HepG2 (cell line): Measurements from ENCODE around the gene STK10. TPM values are rescaled to one million over a fixed set of nuclear protein-coding genes. Genes with fewer than 3 reads are reported as not detected.
A peak's percentile ranks its signal among the peaks of the same experiment; 100 is the strongest.

Experiments used
- ATAC-seq: fragments of 200-7000 bp; cut with Tn5 transposase; 3 replicates; pipeline ENCODE4 v1.9.1; 2020; ENCODE audit warnings: mild to moderate bottlenecking, moderate library complexity
- BruUV-seq: library from RNA; stranded (reverse); fragments of 400-500 nt; replicated peaks from 2 replicates; lab custom pipeline; 2021; lab: Mats Ljungman, UMichigan
- CTCF ChIA-PET: fragments of 300-600 bp; formaldehyde crosslinking; extraction: SDS; loops from one replicate; lab custom pipeline; 2021; ENCODE audit warnings: low total read pairs, inconsistent platforms, low intra/inter-chr PET ratio; lab: Yijun Ruan, JAX
- POLR2A ChIA-PET: fragments of 350-600 bp; sonication (Branson Sonifier 250); formaldehyde crosslinking; loops from one replicate; lab custom pipeline; 2020; ENCODE audit warnings: antibody characterized with exemption, inconsistent platforms; lab: Yijun Ruan, JAX
- DNase-seq: peaks from one replicate; pipeline ENCODE4 v3.0.0-alpha.2; 2015; ENCODE audit warnings: low spot score
- FAIRE-seq: peaks from 3 replicates; lab custom pipeline; 2011; peaks lifted over from hg19 to GRCh38; lab: Jason Lieb, UNC
- H2AFZ ChIP-seq: one replicate; pipeline ENCODE4 v1.6.1; 2011; ENCODE audit warnings: low read length, inconsistent platforms
- H3K27ac ChIP-seq: fragments of 300-600 bp; 3 replicates; pipeline ENCODE4 v1.8.0; 2011; ENCODE audit warnings: mixed run types, mild to moderate bottlenecking, mixed read lengths, low read length, inconsistent platforms; ENCODE audit not compliant: insufficient read depth; ENCODE audit errors: extremely low read length
- H3K27me3 ChIP-seq, 2 experiments: fragments of 200-600 bp in 1 of 2; 2 replicates in 1 of 2; 3 replicates in 1 of 2; pipeline versions ENCODE4 v1.6.0 to v1.8.0; 2011; ENCODE audit warnings: low read length in 2 of 2, mild to moderate bottlenecking in 2 of 2, moderate library complexity in 2 of 2, inconsistent platforms in 1 of 2; ENCODE audit not compliant: insufficient read depth in 2 of 2, control insufficient read depth in 1 of 2
- H3K36me3 ChIP-seq, 2 experiments: fragments of 200-600 bp in 1 of 2; replicated peaks in 1 of 2; 2 replicates in 1 of 2; 3 replicates in 1 of 2; pipeline versions ENCODE4 v1.5.1 to v1.8.0; 2011; ENCODE audit warnings: low read length in 2 of 2, inconsistent platforms in 1 of 2; ENCODE audit not compliant: insufficient read depth in 2 of 2, control insufficient read depth in 1 of 2
- H3K4me1 ChIP-seq: 2 replicates; pipeline ENCODE4 v1.5.1; 2012; ENCODE audit warnings: low read length, inconsistent platforms; ENCODE audit not compliant: insufficient read depth
- H3K4me2 ChIP-seq: 2 replicates; pipeline ENCODE4 v1.6.0; 2011; ENCODE audit warnings: low read depth, low read length, inconsistent platforms
- H3K4me3 ChIP-seq, 3 experiments: fragments of 200-600 bp in 1 of 3; sonication (generic), shearing (Covaris generic) in 1 of 3; replicated peaks in 1 of 3; 2 replicates each; pipeline ENCODE4 v1.5.1; 2011 to 2016; ENCODE audit warnings: low read length in 3 of 3, inconsistent platforms in 2 of 3, low read depth in 2 of 3, mild to moderate bottlenecking in 2 of 3, control low read depth in 1 of 3, mixed read lengths in 1 of 3; ENCODE audit not compliant: insufficient read depth in 1 of 3
- H3K79me2 ChIP-seq: one replicate; pipeline ENCODE4 v1.6.1; 2011; ENCODE audit warnings: low read length, inconsistent platforms; ENCODE audit not compliant: insufficient read depth
- H3K9ac ChIP-seq: 2 replicates; pipeline ENCODE4 v1.6.0; 2011; ENCODE audit warnings: mild to moderate bottlenecking, low read depth, low read length, inconsistent platforms; ENCODE audit not compliant: insufficient read depth
- H3K9me3 ChIP-seq: 2 replicates; pipeline ENCODE4 v1.5.1; 2012; ENCODE audit warnings: mild to moderate bottlenecking, low read length
- H4K20me1 ChIP-seq: 2 replicates; pipeline ENCODE4 v1.6.0; 2011; ENCODE audit warnings: inconsistent platforms, mild to moderate bottlenecking, low read length, moderate library complexity; ENCODE audit not compliant: insufficient read depth
- ATF7-NPFF ChIP-seq: sonication (generic); formaldehyde crosslinking; IDR thresholded peaks from 2 replicates; pipeline ENCODE4 v1.8.1; 2023; ENCODE audit warnings: mild to moderate bottlenecking, low read depth, missing genetic modification reagents, moderate library complexity
- BRD4 ChIP-seq: sonication (generic); formaldehyde crosslinking; IDR thresholded peaks from 2 replicates; pipeline ENCODE4 v1.4.0; 2020; ENCODE audit warnings: missing genetic modification reagents
- GZF1 ChIP-seq: sonication (generic); formaldehyde crosslinking; IDR thresholded peaks from 2 replicates; pipeline ENCODE4 v1.5.1; 2020; ENCODE audit warnings: mild to moderate bottlenecking, missing genetic modification reagents
- HCFC1 ChIP-seq: fragments of 150-350 bp; IDR thresholded peaks from 2 replicates; pipeline ENCODE4 v1.6.1; 2014; ENCODE audit warnings: low read depth, low read length
- RAD21 ChIP-seq: fragments of 450-650 bp; formaldehyde crosslinking; IDR thresholded peaks from 2 replicates; pipeline ENCODE4 v1.5.0; 2020; ENCODE audit warnings: mild to moderate bottlenecking
- RFXAP ChIP-seq: sonication (generic); formaldehyde crosslinking; IDR thresholded peaks from 2 replicates; pipeline ENCODE4 v1.4.0; 2020; ENCODE audit warnings: missing genetic modification reagents, borderline replicate concordance
- SMC3 ChIP-seq: IDR thresholded peaks from 2 replicates; pipeline ENCODE4 v1.6.1; 2011; ENCODE audit warnings: low read length, improper control_type of control experiment
- SP140L ChIP-seq: sonication (generic); formaldehyde crosslinking; IDR thresholded peaks from 2 replicates; pipeline ENCODE4 v1.4.0; 2020; ENCODE audit warnings: missing genetic modification reagents, borderline replicate concordance
- ZNF232 ChIP-seq: sonication (generic); formaldehyde crosslinking; IDR thresholded peaks from 2 replicates; pipeline ENCODE4 v1.4.0; 2020; ENCODE audit warnings: missing genetic modification reagents, borderline replicate concordance
- ZNF264 ChIP-seq: sonication (generic); formaldehyde crosslinking; IDR thresholded peaks from 2 replicates; pipeline ENCODE4 v1.4.0; 2020; ENCODE audit warnings: missing genetic modification reagents
- ZNF543 ChIP-seq: sonication (generic); formaldehyde crosslinking; IDR thresholded peaks from 2 replicates; pipeline ENCODE4 v1.4.0; 2020; ENCODE audit warnings: mild to moderate bottlenecking, missing genetic modification reagents
- ZNF547 ChIP-seq: sonication (generic); formaldehyde crosslinking; IDR thresholded peaks from 2 replicates; pipeline ENCODE4 v1.5.1; 2020; ENCODE audit warnings: mild to moderate bottlenecking, missing genetic modification reagents
- ZNF563 ChIP-seq: sonication (generic); formaldehyde crosslinking; IDR thresholded peaks from 2 replicates; pipeline ENCODE4 v1.8.0; 2022; ENCODE audit warnings: mild to moderate bottlenecking, moderate library complexity, missing genetic modification reagents
- WGBS: methylation state at CpG from one replicate; pipeline ENCODE4 v1.1.6; 2017; ENCODE audit warnings: low lambda C conversion rate; 5-methylcytosine and 5-hydroxymethylcytosine counted together
- in situ Hi-C: cut with HindIII; loops from 2 replicates; pipeline ENCODE4 v1.10.0; 2017; ENCODE audit warnings: low pct_unique_long_range_greater_than_20kb; ENCODE audit not compliant: extremely low pct_ligation_motif_present
- intact Hi-C: fragments of 100-400 bp; cut with micrococcal nuclease; formaldehyde crosslinking; loops from one replicate; pipeline ENCODE4 v1.10.0; 2022; ENCODE audit not compliant: unreplicated experiment
- polyA plus RNA-seq, 8 experiments: library from polyadenylated mRNA; depleted of rRNA in 3 of 8; stranded (reverse) in 7 of 8; unstranded in 1 of 8; fragments of >200 nt; fragmentation: Illumina TruSeq in 4 of 8; extraction: Trizol in 4 of 8; gene quantifications; 2 replicates each; pipeline versions ENCODE4 v1.2.1 to v1.2.3, GENCODE V29; 2011 to 2016; ENCODE audit warnings: low read depth in 4 of 8, missing spikeins in 1 of 8, mixed read lengths in 1 of 8; ENCODE audit not compliant: insufficient read depth in 1 of 8
- total RNA-seq, 5 experiments: library from RNA; depleted of rRNA; stranded (reverse); fragments of >200 nt; fragmentation: Illumina TruSeq; extraction: Trizol; gene quantifications; 2 replicates each; pipeline ENCODE4 v1.2.3, GENCODE V29; 2016; ENCODE audit warnings: low read depth in 1 of 5
- TF ChIP-seq, protein P1 (sequence below): sonication (generic); formaldehyde crosslinking; IDR thresholded peaks from 2 replicates; pipeline ENCODE4 v1.4.0; 2020; ENCODE audit warnings: missing genetic modification reagents
- TF ChIP-seq, protein P2 (sequence below): sonication (generic); formaldehyde crosslinking; IDR thresholded peaks from 2 replicates; pipeline ENCODE4 v1.5.0; 2020; ENCODE audit warnings: mild to moderate bottlenecking, missing genetic modification reagents, moderate library complexity
- TF ChIP-seq, protein P3 (sequence below): IDR thresholded peaks from 2 replicates; pipeline ENCODE4 v1.6.1; 2012; ENCODE audit warnings: inconsistent platforms
- TF ChIP-seq, protein P4 (sequence below): IDR thresholded peaks from 2 replicates; pipeline ENCODE4 v1.6.1; 2016; ENCODE audit warnings: low read depth

STK10 gene
- total and polyA plus RNA-seq, 2 of the 13 experiments (the other 11 are each of a cell fraction or from before 2014, with no cell fraction given), result 7.0 to 7.2 TPM

DNA sequence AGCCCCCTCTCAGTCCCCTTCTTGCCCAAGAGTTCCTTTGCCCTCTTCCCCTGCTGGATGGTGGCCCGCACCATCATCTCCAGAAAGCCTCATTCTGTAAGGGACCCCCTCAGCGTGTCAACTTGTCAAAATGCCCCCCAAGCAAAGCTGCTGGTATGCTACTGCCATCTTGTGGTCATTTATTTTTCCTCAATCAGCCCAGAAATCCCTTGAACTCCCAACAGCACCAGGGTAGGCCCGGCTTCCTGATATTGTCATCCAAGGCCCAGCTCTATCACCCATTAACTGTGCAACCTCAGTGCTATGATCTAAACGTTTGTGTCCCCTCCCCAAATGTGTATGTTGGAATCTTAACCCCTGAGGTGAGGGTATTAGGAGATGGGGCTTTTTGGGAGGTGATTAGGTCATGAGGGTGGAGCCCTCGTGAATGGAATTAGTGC lies 128.3 kb downstream of the STK10 start:
- intact Hi-C loops, result loop anchor here (1.0 kb wide), 1 partner anchor 147 kb away; no protein-coding TSS in a partner anchor
- POLR2A ChIA-PET, result no interaction called here
- peak; percentile 66 for FAIRE-seq
- no peak for TF ChIP-seq ZNF547
- no peak for TF ChIP-seq ZNF563 (CRISPR knock-in tag)
- TF ChIP-seq HCFC1, result no peak
- TF ChIP-seq ZNF232 (CRISPR knock-in tag), result no peak
- TF ChIP-seq RAD21 (CRISPR knock-in tag), result peak; percentile 36; the same call in 1 of the 2 replicates
- no peak for TF ChIP-seq GZF1
- peak; percentile 63 for TF ChIP-seq SMC3
- no peak for TF ChIP-seq SP140L (CRISPR knock-in tag)
- TF ChIP-seq ZNF264 (CRISPR knock-in tag), result peak; percentile 66; the same call in 1 of the 2 replicates
- no peak for TF ChIP-seq RFXAP (CRISPR knock-in tag)
- no peak for TF ChIP-seq ATF7-NPFF (CRISPR knock-in tag)
- TF ChIP-seq, protein P1, sequence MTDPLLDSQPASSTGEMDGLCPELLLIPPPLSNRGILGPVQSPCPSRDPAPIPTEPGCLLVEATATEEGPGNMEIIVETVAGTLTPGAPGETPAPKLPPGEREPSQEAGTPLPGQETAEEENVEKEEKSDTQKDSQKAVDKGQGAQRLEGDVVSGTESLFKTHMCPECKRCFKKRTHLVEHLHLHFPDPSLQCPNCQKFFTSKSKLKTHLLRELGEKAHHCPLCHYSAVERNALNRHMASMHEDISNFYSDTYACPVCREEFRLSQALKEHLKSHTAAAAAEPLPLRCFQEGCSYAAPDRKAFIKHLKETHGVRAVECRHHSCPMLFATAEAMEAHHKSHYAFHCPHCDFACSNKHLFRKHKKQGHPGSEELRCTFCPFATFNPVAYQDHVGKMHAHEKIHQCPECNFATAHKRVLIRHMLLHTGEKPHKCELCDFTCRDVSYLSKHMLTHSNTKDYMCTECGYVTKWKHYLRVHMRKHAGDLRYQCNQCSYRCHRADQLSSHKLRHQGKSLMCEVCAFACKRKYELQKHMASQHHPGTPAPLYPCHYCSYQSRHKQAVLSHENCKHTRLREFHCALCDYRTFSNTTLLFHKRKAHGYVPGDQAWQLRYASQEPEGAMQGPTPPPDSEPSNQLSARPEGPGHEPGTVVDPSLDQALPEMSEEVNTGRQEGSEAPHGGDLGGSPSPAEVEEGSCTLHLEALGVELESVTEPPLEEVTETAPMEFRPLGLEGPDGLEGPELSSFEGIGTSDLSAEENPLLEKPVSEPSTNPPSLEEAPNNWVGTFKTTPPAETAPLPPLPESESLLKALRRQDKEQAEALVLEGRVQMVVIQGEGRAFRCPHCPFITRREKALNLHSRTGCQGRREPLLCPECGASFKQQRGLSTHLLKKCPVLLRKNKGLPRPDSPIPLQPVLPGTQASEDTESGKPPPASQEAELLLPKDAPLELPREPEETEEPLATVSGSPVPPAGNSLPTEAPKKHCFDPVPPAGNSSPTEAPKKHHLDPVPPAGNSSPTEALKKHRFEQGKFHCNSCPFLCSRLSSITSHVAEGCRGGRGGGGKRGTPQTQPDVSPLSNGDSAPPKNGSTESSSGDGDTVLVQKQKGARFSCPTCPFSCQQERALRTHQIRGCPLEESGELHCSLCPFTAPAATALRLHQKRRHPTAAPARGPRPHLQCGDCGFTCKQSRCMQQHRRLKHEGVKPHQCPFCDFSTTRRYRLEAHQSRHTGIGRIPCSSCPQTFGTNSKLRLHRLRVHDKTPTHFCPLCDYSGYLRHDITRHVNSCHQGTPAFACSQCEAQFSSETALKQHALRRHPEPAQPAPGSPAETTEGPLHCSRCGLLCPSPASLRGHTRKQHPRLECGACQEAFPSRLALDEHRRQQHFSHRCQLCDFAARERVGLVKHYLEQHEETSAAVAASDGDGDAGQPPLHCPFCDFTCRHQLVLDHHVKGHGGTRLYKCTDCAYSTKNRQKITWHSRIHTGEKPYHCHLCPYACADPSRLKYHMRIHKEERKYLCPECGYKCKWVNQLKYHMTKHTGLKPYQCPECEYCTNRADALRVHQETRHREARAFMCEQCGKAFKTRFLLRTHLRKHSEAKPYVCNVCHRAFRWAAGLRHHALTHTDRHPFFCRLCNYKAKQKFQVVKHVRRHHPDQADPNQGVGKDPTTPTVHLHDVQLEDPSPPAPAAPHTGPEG (CRISPR knock-in tag), result 0 out of 2 replicates have a peak, but pooled peaks have one; percentile 30
- TF ChIP-seq, protein P2, sequence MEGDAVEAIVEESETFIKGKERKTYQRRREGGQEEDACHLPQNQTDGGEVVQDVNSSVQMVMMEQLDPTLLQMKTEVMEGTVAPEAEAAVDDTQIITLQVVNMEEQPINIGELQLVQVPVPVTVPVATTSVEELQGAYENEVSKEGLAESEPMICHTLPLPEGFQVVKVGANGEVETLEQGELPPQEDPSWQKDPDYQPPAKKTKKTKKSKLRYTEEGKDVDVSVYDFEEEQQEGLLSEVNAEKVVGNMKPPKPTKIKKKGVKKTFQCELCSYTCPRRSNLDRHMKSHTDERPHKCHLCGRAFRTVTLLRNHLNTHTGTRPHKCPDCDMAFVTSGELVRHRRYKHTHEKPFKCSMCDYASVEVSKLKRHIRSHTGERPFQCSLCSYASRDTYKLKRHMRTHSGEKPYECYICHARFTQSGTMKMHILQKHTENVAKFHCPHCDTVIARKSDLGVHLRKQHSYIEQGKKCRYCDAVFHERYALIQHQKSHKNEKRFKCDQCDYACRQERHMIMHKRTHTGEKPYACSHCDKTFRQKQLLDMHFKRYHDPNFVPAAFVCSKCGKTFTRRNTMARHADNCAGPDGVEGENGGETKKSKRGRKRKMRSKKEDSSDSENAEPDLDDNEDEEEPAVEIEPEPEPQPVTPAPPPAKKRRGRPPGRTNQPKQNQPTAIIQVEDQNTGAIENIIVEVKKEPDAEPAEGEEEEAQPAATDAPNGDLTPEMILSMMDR (CRISPR knock-in tag), result peak; percentile 78
- TF ChIP-seq, protein P3, sequence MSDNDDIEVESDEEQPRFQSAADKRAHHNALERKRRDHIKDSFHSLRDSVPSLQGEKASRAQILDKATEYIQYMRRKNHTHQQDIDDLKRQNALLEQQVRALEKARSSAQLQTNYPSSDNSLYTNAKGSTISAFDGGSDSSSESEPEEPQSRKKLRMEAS, result no peak
- no peak for TF ChIP-seq ZNF543 (CRISPR knock-in tag)
- TF ChIP-seq, protein P4, sequence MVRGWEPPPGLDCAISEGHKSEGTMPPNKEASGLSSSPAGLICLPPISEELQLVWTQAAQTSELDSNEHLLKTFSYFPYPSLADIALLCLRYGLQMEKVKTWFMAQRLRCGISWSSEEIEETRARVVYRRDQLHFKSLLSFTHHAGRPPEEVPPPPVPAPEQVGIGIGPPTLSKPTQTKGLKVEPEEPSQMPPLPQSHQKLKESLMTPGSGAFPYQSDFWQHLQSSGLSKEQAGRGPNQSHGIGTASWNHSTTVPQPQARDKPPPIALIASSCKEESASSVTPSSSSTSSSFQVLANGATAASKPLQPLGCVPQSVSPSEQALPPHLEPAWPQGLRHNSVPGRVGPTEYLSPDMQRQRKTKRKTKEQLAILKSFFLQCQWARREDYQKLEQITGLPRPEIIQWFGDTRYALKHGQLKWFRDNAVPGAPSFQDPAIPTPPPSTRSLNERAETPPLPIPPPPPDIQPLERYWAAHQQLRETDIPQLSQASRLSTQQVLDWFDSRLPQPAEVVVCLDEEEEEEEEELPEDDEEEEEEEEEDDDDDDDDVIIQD, result no peak
- no peak for TF ChIP-seq BRD4 (CRISPR knock-in tag)

More for the DNA sequence above, 128.3 kb downstream of the STK10 start:
- ATAC-seq (peak; percentile 79), DNase-seq (peak; percentile 19)
- Histone ChIP-seq H3K27me3 (no peaks in the 10 kb centered on the region), H3K9me3 (no peaks in the 10 kb centered on the region), H3K4me3 (no peak overlapping the region), H3K9ac (no peak overlapping the region), H3K4me2 (no peak overlapping the region), H4K20me1 (no peaks in the 10 kb centered on the region), H3K4me1 (no peaks in the 10 kb centered on the region), H3K36me3 (peaks cover 1 to 17% of the 10 kb centered on the region in 2 experiments; a peak in 2 of 5 replicates), H2AFZ (no peak overlapping the region), H3K79me2 (no peaks in the 10 kb centered on the region), H3K27ac (no peak overlapping the region)
- WGBS, result 48% methylated on average over 5 of the region's 5 CpGs
- no TSS peak for BruUV-seq
- in situ Hi-C loops, result no loop called here
- CTCF ChIA-PET, result interaction anchor here (1.2 kb wide), 1 partner anchor 147 kb away, joined by 9 read pairs; no protein-coding TSS in a partner anchor
